Mesenchymal stem cell (in vitro differentiated cells and primary cell): ENCODE data around the gene RASSF6.
A peak's percentile ranks its signal among the peaks of the same experiment; 100 is the strongest.
"Not testable (repeated sequence)": the region's sequence is repeated elsewhere in the genome, so short reads cannot be mapped to it uniquely, and the experiment has no call there.

Experiments
- DNase-seq: peaks from one replicate; pipeline ENCODE4 v3.0.0-alpha.2; 2013
- H2AFZ ChIP-seq: one replicate; pipeline ENCODE4 v1.6.1; 2013; ENCODE audit warnings: low read depth, mild to moderate bottlenecking, control low read depth, inconsistent platforms, low read length, moderate library complexity
- H2AK5ac ChIP-seq: 2 replicates; pipeline ENCODE4 v1.6.1; 2013; ENCODE audit warnings: low read length, moderate library complexity, mild to moderate bottlenecking, inconsistent platforms; ENCODE audit not compliant: severe bottlenecking
- H2BK120ac ChIP-seq: one replicate; pipeline ENCODE4 v1.6.1; 2013; ENCODE audit warnings: low read depth, mild to moderate bottlenecking, inconsistent platforms, low read length, moderate library complexity
- H2BK12ac ChIP-seq, 2 experiments: one replicate each; pipeline ENCODE4 v1.6.1; 2013; ENCODE audit warnings: inconsistent platforms in 2 of 2, low read length in 2 of 2, mild to moderate bottlenecking in 2 of 2, moderate library complexity in 2 of 2, control low read depth in 1 of 2
- H2BK15ac ChIP-seq: one replicate; pipeline ENCODE4 v1.6.1; 2013; ENCODE audit warnings: mild to moderate bottlenecking, low read depth, inconsistent platforms; ENCODE audit not compliant: poor library complexity, severe bottlenecking
- H2BK5ac ChIP-seq: 2 replicates; pipeline ENCODE4 v1.6.1; 2013; ENCODE audit warnings: low read depth, mild to moderate bottlenecking, low read length, control low read depth, inconsistent platforms; ENCODE audit not compliant: poor library complexity, severe bottlenecking
- H3K14ac ChIP-seq, 2 experiments: one replicate each; pipeline ENCODE4 v1.6.1; 2013; ENCODE audit warnings: inconsistent platforms in 2 of 2, low read length in 2 of 2, control low read depth in 1 of 2, mild to moderate bottlenecking in 1 of 2, moderate library complexity in 1 of 2
- H3K18ac ChIP-seq, 2 experiments: one replicate each; pipeline ENCODE4 v1.6.1; 2013; ENCODE audit warnings: inconsistent platforms in 2 of 2, low read length in 2 of 2, control low read depth in 1 of 2, low read depth in 1 of 2, mild to moderate bottlenecking in 1 of 2
- H3K23ac ChIP-seq, 2 experiments: one replicate each; pipeline ENCODE4 v1.6.1; 2013; ENCODE audit warnings: inconsistent platforms in 2 of 2, low read length in 2 of 2, mild to moderate bottlenecking in 2 of 2, moderate library complexity in 2 of 2, control low read depth in 1 of 2
- H3K27ac ChIP-seq: 2 replicates; pipeline ENCODE4 v1.5.1; 2013; ENCODE audit warnings: mild to moderate bottlenecking, moderate library complexity, low read length, control low read depth, inconsistent platforms; ENCODE audit not compliant: poor library complexity, severe bottlenecking
- H3K27me3 ChIP-seq, 2 experiments: 2 replicates each; pipeline versions ENCODE4 v1.6.1 to v1.7.0; 2013; ENCODE audit warnings: low read length in 2 of 2, mild to moderate bottlenecking in 2 of 2, moderate library complexity in 2 of 2, control low read depth in 1 of 2, inconsistent platforms in 1 of 2; ENCODE audit not compliant: control insufficient read depth in 1 of 2, insufficient read depth in 1 of 2
- H3K36me3 ChIP-seq, 2 experiments: 2 replicates each; pipeline versions ENCODE4 v1.6.1 to v1.7.0; 2013; ENCODE audit warnings: low read length in 2 of 2, control low read depth in 1 of 2, inconsistent platforms in 1 of 2, low read depth in 1 of 2, mild to moderate bottlenecking in 1 of 2; ENCODE audit not compliant: insufficient read depth in 2 of 2, control insufficient read depth in 1 of 2
- H3K4ac ChIP-seq, 2 experiments: one replicate each; pipeline ENCODE4 v1.6.1; 2013; ENCODE audit warnings: inconsistent platforms in 2 of 2, low read length in 2 of 2, mild to moderate bottlenecking in 2 of 2, moderate library complexity in 2 of 2, control low read depth in 1 of 2, low read depth in 1 of 2
- H3K4me1 ChIP-seq: 2 replicates; pipeline ENCODE4 v1.6.1; 2013; ENCODE audit warnings: low read depth, low read length, control low read depth; ENCODE audit not compliant: control insufficient read depth, insufficient read depth
- H3K4me2 ChIP-seq: 2 replicates; pipeline ENCODE4 v1.6.1; 2013; ENCODE audit warnings: low read length, mild to moderate bottlenecking, inconsistent platforms; ENCODE audit not compliant: poor library complexity, severe bottlenecking
- H3K4me3 ChIP-seq, 2 experiments: 2 replicates each; pipeline versions ENCODE4 v1.5.1 to v1.7.0; 2013; ENCODE audit warnings: low read length in 2 of 2, mild to moderate bottlenecking in 2 of 2, control low read depth in 1 of 2, low read depth in 1 of 2; ENCODE audit not compliant: insufficient read depth in 1 of 2
- H3K79me1 ChIP-seq: replicated peaks from 2 replicates; pipeline ENCODE4 v1.6.1; 2013; ENCODE audit warnings: mild to moderate bottlenecking, control low read depth, low read length, inconsistent platforms; ENCODE audit not compliant: poor library complexity, severe bottlenecking
- H3K9ac ChIP-seq: 2 replicates; pipeline ENCODE4 v1.7.0; 2013; ENCODE audit warnings: mild to moderate bottlenecking, low read length, moderate library complexity
- H3K9me3 ChIP-seq: 2 replicates; pipeline ENCODE4 v1.7.0; 2013; ENCODE audit warnings: mild to moderate bottlenecking, low read length; ENCODE audit not compliant: control insufficient read depth
- H4K8ac ChIP-seq: one replicate; pipeline ENCODE4 v1.6.1; 2013; ENCODE audit warnings: inconsistent platforms, mild to moderate bottlenecking, low read length, moderate library complexity
- H4K91ac ChIP-seq: one replicate; pipeline ENCODE4 v1.6.1; 2013; ENCODE audit warnings: mild to moderate bottlenecking, low read length, inconsistent platforms
- WGBS: methylation state at CpG from one replicate; pipeline ENCODE4 v1.1.7; 2013; ENCODE audit warnings: mixed read lengths; 5-methylcytosine and 5-hydroxymethylcytosine counted together

The RASSF6 gene

DNA sequence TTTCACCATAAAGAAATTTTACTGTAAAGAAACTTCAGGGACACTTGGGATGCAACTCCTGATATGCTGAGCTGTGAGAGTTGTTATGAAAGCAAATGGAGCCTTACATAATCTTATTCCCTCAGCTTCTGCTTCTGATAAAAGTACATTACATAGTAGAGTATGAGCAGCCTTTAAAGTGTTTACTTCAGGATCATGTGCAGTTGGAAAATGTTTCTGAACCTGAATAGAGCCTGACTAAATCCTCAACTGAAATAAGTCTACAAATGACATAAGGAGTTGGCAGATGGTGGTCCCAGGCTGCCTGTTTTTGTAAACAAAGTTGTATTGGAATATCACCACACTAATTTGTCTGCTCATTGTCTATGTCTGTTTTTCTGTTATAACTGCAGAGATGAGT is 19.3 kb downstream of the RASSF6 start:
- Histone ChIP-seq H4K91ac (no peak overlapping the region), H3K4me1 (peaks cover 9% of the 10 kb centered on the region), H3K4me3 (no peak overlapping the region), H2AFZ (no peak overlapping the region), H3K18ac (no peak overlapping the region), H3K27me3 (no peaks in the 10 kb centered on the region), H3K23ac (no peak overlapping the region), H2BK15ac (no peak overlapping the region), H4K8ac (no peak overlapping the region), H3K4me2 (no peak overlapping the region), H3K79me1 (no peaks in the 10 kb centered on the region), H3K9me3 (no peaks in the 10 kb centered on the region), H2AK5ac (no peak overlapping the region), H3K27ac (no peak overlapping the region), H3K14ac (no peak overlapping the region), H2BK120ac (no peak overlapping the region), H3K4ac (no peak overlapping the region), H2BK5ac (no peak overlapping the region), H3K9ac (peak overlapping the region; percentile 15), H3K36me3 (no peaks in the 10 kb centered on the region), H2BK12ac (no peak overlapping the region)
- peak; percentile 52 for DNase-seq

DNA sequence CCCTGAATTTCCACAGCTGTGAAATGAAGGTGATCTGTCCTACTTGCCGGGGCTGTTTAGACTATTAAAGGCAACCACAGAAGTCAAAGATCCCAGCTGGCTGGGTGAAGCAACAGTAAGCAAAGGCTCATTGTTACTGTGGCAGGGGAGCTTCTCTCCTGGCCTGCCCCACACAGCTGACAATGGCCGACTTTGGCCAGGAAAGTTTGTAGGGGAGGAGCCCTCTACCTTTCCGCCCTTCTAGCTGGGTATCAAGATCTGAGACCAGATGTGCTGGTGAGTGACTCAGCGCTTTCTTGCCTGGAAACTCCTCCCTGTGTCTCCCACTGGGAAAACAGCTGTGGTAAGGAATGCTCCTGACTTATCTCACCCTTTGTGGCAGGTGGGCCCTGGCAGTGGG is 21.1 kb downstream of the RASSF6 start:
- Histone ChIP-seq H3K4ac (peak overlapping the region in 1 of 2 experiments; percentile 34), H3K27ac (peak overlapping the region; percentile 81), H2BK15ac (no peak overlapping the region), H3K23ac (no peak overlapping the region), H3K79me1 (no peaks in the 10 kb centered on the region), H3K4me3 (no peak overlapping the region), H4K91ac (no peak overlapping the region), H3K36me3 (no peaks in the 10 kb centered on the region), H2BK120ac (no peak overlapping the region), H2BK12ac (peak overlapping the region in 1 of 2 experiments; percentile 87), H3K14ac (no peak overlapping the region), H3K4me2 (no peak overlapping the region), H2AK5ac (peak overlapping the region; percentile 30), H2BK5ac (no peak overlapping the region), H3K4me1 (peaks cover 9% of the 10 kb centered on the region), H3K18ac (peak overlapping the region; percentile 24 to 76), H2AFZ (no peak overlapping the region), H4K8ac (no peak overlapping the region), H3K9me3 (no peaks in the 10 kb centered on the region), H3K27me3 (no peaks in the 10 kb centered on the region), H3K9ac (no peak overlapping the region)
- peak; percentile 90 for DNase-seq
- WGBS, result 32% methylated on average over 4 of the region's 4 CpGs

DNA sequence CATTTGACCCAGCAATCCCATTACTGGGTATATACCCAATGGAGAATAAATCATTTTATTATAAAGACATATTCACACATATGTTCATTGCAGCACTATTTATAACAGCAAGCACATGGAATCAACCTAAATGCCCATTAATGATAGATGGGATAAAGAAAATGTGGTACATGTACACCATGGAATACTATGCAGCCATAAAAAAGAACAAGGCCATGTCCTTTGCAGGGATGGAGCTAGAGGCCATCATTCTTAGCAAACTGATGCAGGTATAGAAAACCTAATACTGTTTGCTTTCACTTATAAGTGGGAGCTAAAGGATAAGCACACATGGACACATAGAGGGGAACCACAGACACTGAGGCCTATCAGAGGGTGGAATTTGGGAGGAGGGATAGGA is 22.6 kb downstream of the RASSF6 start:
- no peak overlapping the region for H2BK120ac ChIP-seq

DNA sequence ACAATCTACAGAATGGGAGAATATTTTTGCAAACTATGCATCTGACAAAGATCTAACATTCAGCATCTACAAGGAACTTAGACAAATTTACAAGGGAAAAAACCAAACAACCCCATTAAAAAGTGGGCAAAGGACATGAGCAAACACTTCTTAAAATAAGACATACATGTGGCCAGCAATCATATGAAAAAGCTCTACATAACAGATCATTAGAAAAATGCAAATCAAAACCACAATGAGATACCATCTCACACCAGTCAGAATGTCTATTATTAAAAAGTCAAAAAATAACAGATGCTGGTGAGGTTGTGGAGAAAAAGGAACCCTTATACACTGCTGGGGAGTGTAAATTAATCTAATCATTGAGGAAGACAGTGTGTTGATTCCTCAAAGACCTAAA is 23.1 kb downstream of the RASSF6 start:
- H2AK5ac ChIP-seq, H3K14ac ChIP-seq, H3K18ac ChIP-seq, H3K4me2 ChIP-seq, H4K8ac ChIP-seq, H2BK5ac ChIP-seq, H3K36me3 ChIP-seq, H3K4me3 ChIP-seq, H2AFZ ChIP-seq, H3K79me1 ChIP-seq, H4K91ac ChIP-seq, H3K23ac ChIP-seq, H3K27me3 ChIP-seq, H2BK120ac ChIP-seq, H3K4ac ChIP-seq, H3K4me1 ChIP-seq, H3K27ac ChIP-seq, DNase-seq, H3K9ac ChIP-seq, H3K9me3 ChIP-seq, H2BK15ac ChIP-seq, H2BK12ac ChIP-seq: not testable (repeated sequence)

More for the DNA sequence above, 22.6 kb downstream of the RASSF6 start:
- no peak overlapping the region for H3K14ac ChIP-seq
- H3K4me3 ChIP-seq, result no peak overlapping the region
- no peak overlapping the region for H2BK15ac ChIP-seq
- no peak overlapping the region for H3K9ac ChIP-seq
- no peak overlapping the region for H4K8ac ChIP-seq
- no peak overlapping the region for H3K23ac ChIP-seq
- no peaks in the 10 kb centered on the region for H3K79me1 ChIP-seq
- no peak overlapping the region for H3K4me2 ChIP-seq
- H2BK12ac ChIP-seq, result no peak overlapping the region
- no peaks in the 10 kb centered on the region for H3K27me3 ChIP-seq
- peak overlapping the region; percentile 15 for H2AK5ac ChIP-seq
- H3K4me1 ChIP-seq, result peaks cover 7% of the 10 kb centered on the region
- H3K36me3 ChIP-seq, result no peaks in the 10 kb centered on the region
- no peak overlapping the region for H3K18ac ChIP-seq
- no peak overlapping the region for H4K91ac ChIP-seq
- no peak overlapping the region for H3K27ac ChIP-seq
- H2AFZ ChIP-seq, result no peak overlapping the region
- no peaks in the 10 kb centered on the region for H3K9me3 ChIP-seq
- H2BK5ac ChIP-seq, result no peak overlapping the region
- no peak for DNase-seq
- no peak overlapping the region for H3K4ac ChIP-seq
